Upper lobe of left lung (tissue), 4 donors: Measurements from ENCODE around the gene SAMD9.
"Not testable (repeated sequence)": the region's sequence is repeated elsewhere in the genome, so short reads cannot be mapped to it uniquely, and the experiment has no call there.

ENCODE experiments used
- CTCF ChIP-seq, 6 experiments: fragments of 450-650 bp in 4 of 6; fragments of 200-600 bp in 2 of 6; sonication (generic) in 2 of 6; IDR thresholded peaks; one replicate each; pipeline ENCODE4 v1.5.1; 2016 to 2019; ENCODE audit warnings: antibody characterized with exemption in 6 of 6
- EP300 ChIP-seq, 4 donors: sonication (generic); formaldehyde crosslinking; IDR thresholded peaks; one replicate each; pipeline ENCODE4 v1.5.1; 2017; ENCODE audit warnings: antibody characterized with exemption in 4 of 4, control low read depth in 2 of 4
- POLR2A ChIP-seq, 4 donors: fragments of 450-650 bp; IDR thresholded peaks; one replicate each; pipeline ENCODE4 v1.5.1; 2016 to 2017; ENCODE audit warnings: antibody characterized with exemption in 4 of 4, mild to moderate bottlenecking in 2 of 4

DNA sequence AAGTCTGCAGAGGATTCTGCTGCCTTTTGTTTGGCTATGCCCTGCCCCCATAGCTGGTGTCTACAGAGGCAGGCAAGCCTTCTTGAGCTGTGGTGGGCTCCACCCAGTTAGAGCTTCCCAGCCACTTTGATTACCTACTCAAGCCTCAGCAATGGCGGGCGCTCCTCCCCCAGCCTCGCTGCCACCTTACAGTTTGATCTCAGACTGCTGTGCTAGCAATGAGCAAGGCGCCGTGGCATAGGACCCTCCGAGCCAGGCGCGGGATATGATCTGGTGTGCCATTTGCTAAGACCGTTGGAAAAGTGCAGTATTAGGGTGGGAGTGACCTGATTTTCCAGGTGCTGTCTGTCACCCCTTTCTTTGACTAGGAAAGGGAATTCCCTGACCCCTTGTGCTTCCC is 44.4 kb downstream of the SAMD9 start:
- TF ChIP-seq CTCF, EP300, POLR2A (IDR thresholded peaks at IDR 0.05): not testable (repeated sequence)
